GM23338 (cell line): Measurements from ENCODE around the gene CNTN5. TPM values are rescaled to one million over a fixed set of nuclear protein-coding genes. Genes with fewer than 3 reads are reported as not detected.

Source experiments
- ATAC-seq: fragments of 200-7000 bp; cut with Tn5 transposase; 3 replicates; pipeline ENCODE4 v1.9.1; 2020
- DNase-seq: peaks from one replicate; pipeline ENCODE4 v3.0.0-alpha.2; 2015; ENCODE audit warnings: low spot score
- H2AFZ ChIP-seq: fragments of 200-600 bp; sonication (generic); 2 replicates; pipeline ENCODE4 v1.8.0; 2016; ENCODE audit warnings: antibody characterized with exemption, mild to moderate bottlenecking, moderate library complexity
- H3F3A ChIP-seq: fragments of 200-600 bp; sonication (generic); replicated peaks from 2 replicates; pipeline ENCODE4 v1.8.0; 2017; ENCODE audit warnings: antibody characterized with exemption, mixed run types, low read depth
- H3K27ac ChIP-seq: fragments of 200-600 bp; sonication (generic); 2 replicates; pipeline ENCODE4 v1.6.1; 2016; ENCODE audit warnings: low read depth
- H3K27me3 ChIP-seq: fragments of 200-600 bp; sonication (generic); 2 replicates; pipeline ENCODE4 v1.8.0; 2016; ENCODE audit warnings: mild to moderate bottlenecking, mixed run types, moderate library complexity; ENCODE audit not compliant: insufficient read depth
- H3K36me3 ChIP-seq: fragments of 200-600 bp; sonication (generic); 2 replicates; pipeline ENCODE4 v1.8.0; 2016; ENCODE audit warnings: mild to moderate bottlenecking; ENCODE audit not compliant: insufficient read depth
- H3K4me1 ChIP-seq: fragments of 200-600 bp; sonication (generic); 2 replicates; pipeline ENCODE4 v1.8.0; 2016; ENCODE audit warnings: mild to moderate bottlenecking, moderate library complexity; ENCODE audit not compliant: insufficient read depth
- H3K4me2 ChIP-seq: fragments of 200-600 bp; sonication (generic); 2 replicates; pipeline ENCODE4 v1.7.1; 2017; ENCODE audit warnings: mixed run types
- H3K4me3 ChIP-seq: fragments of 200-600 bp; sonication (generic); 2 replicates; pipeline ENCODE4 v1.6.1; 2016; ENCODE audit warnings: mixed run types
- H3K79me2 ChIP-seq: fragments of 200-600 bp; sonication (generic); replicated peaks from 2 replicates; pipeline ENCODE4 v1.8.0; 2017; ENCODE audit warnings: mild to moderate bottlenecking; ENCODE audit not compliant: insufficient read depth
- H3K9me2 ChIP-seq: fragments of 200-600 bp; sonication (generic); 2 replicates; pipeline ENCODE4 v1.8.0; 2017; ENCODE audit not compliant: insufficient read depth
- H4K20me1 ChIP-seq: fragments of 200-600 bp; sonication (generic); replicated peaks from 2 replicates; pipeline ENCODE4 v1.8.0; 2017; ENCODE audit warnings: mild to moderate bottlenecking; ENCODE audit not compliant: insufficient read depth
- H3K27ac Mint-ChIP-seq: 2 replicates; pipeline ENCODE4 v1.8.0; 2020; ENCODE audit warnings: inconsistent platforms, mild to moderate bottlenecking, moderate library complexity, mixed read lengths
- H3K27me3 Mint-ChIP-seq: 3 replicates; pipeline ENCODE4 v1.8.0; 2022; ENCODE audit warnings: low read depth, mild to moderate bottlenecking, moderate library complexity, mixed read lengths, inconsistent platforms; ENCODE audit not compliant: insufficient read depth, poor library complexity
- H3K36me3 Mint-ChIP-seq: 3 replicates; pipeline ENCODE4 v1.8.0; 2021; ENCODE audit warnings: low read depth, mild to moderate bottlenecking, inconsistent platforms, moderate library complexity, mixed read lengths
- H3K4me1 Mint-ChIP-seq: 3 replicates; pipeline ENCODE4 v1.8.0; 2020; ENCODE audit warnings: mild to moderate bottlenecking, inconsistent platforms, mixed read lengths
- H3K4me3 Mint-ChIP-seq: 3 replicates; pipeline ENCODE4 v1.8.0; 2021; ENCODE audit warnings: moderate library complexity, mild to moderate bottlenecking, inconsistent platforms, mixed read lengths
- H3K9me3 Mint-ChIP-seq: 3 replicates; pipeline ENCODE4 v1.8.0; 2020; ENCODE audit warnings: moderate library complexity, mild to moderate bottlenecking, inconsistent platforms, mixed read lengths
- CREB1 ChIP-seq: fragments of 250-450 bp; sonication (Bioruptor Pico); IDR thresholded peaks from 2 replicates; pipeline ENCODE4 v1.5.0; 2020; ENCODE audit warnings: low read depth, mild to moderate bottlenecking, moderate library complexity
- ETS1 ChIP-seq: IDR thresholded peaks from 2 replicates; pipeline ENCODE4 v1.6.1; 2016; ENCODE audit warnings: antibody characterized with exemption
- EZH2phosphoT487 ChIP-seq: fragments of 200-600 bp; sonication (generic); IDR thresholded peaks from one replicate; pipeline ENCODE4 v1.8.1; 2018; ENCODE audit warnings: antibody characterized with exemption; ENCODE audit not compliant: unreplicated experiment
- NANOG ChIP-seq: IDR thresholded peaks from 2 replicates; pipeline ENCODE4 v1.6.1; 2016; ENCODE audit warnings: antibody characterized with exemption, borderline replicate concordance
- POLR2AphosphoS5 ChIP-seq: IDR thresholded peaks from 2 replicates; pipeline ENCODE4 v1.6.1; 2016; ENCODE audit warnings: antibody characterized with exemption, low read depth
- REST ChIP-seq: IDR thresholded peaks from one replicate; pipeline ENCODE4 v1.6.1; 2018; ENCODE audit warnings: antibody characterized with exemption; ENCODE audit not compliant: unreplicated experiment
- STAT1 ChIP-seq: IDR thresholded peaks from one replicate; pipeline ENCODE4 v1.6.1; 2016; ENCODE audit warnings: antibody characterized with exemption; ENCODE audit not compliant: unreplicated experiment
- ZNF331 ChIP-seq: fragments of 250-450 bp; sonication (Bioruptor Pico); IDR thresholded peaks from 2 replicates; pipeline ENCODE4 v1.5.0; 2020; ENCODE audit warnings: low read depth, mild to moderate bottlenecking, moderate library complexity
- polyA plus RNA-seq: library from polyadenylated mRNA; unstranded; fragments of >200 nt; fragmentation: Nextera tagmentation; extraction: Ambion mirVana; gene quantifications from 2 replicates; pipeline ENCODE4 v1.2.1, GENCODE V29; 2016
- total RNA-seq: library from RNA; depleted of rRNA; stranded (reverse); fragments of >200 nt; shearing (Covaris generic); gene quantifications from 2 replicates; pipeline ENCODE4 v1.2.3, GENCODE V29; 2014
- TF ChIP-seq, protein P1 (sequence below), 2 experiments: fragments of 200-600 bp in 1 of 2; sonication (generic) in 1 of 2; conservative IDR thresholded peaks; 2 replicates each; pipeline versions ENCODE4 v1.5.1 to v1.6.1; 2016 to 2017; ENCODE audit warnings: antibody characterized with exemption in 2 of 2, low read depth in 2 of 2, mild to moderate bottlenecking in 2 of 2, moderate library complexity in 1 of 2

The CNTN5 gene
- total and polyA plus RNA-seq, 2 experiments from 2014 or later, result not detected

- H3K4me1 ChIP-seq, result peaks cover 8% of the 10 kb centered on the region
- no peak overlapping the region for H2AFZ ChIP-seq
- no peaks in the 10 kb centered on the region; the same call in 2 of the 3 replicates for H3K9me3 Mint-ChIP-seq
- 0 out of 2 replicates have a peak, but pooled peaks cover 3% of the 10 kb centered on the region for H3K9me2 ChIP-seq
- no peak overlapping the region for H3K4me3 Mint-ChIP-seq
- no peak overlapping the region for H3K4me2 ChIP-seq
- H3K27ac ChIP-seq, result no peak overlapping the region
- H3K27me3 ChIP-seq, result no peaks in the 10 kb centered on the region
- H3K36me3 ChIP-seq, result no peaks in the 10 kb centered on the region
- H3K4me3 ChIP-seq, result no peak overlapping the region
- no peaks in the 10 kb centered on the region for H3F3A ChIP-seq
- H3K27ac Mint-ChIP-seq, result no peak overlapping the region
- TF ChIP-seq ZNF331 (CRISPR knock-in tag) (no peak), STAT1 (no peak), POLR2AphosphoS5 (no peak), CREB1 (CRISPR knock-in tag) (no peak), NANOG (no peak)
- TF ChIP-seq, protein P1, sequence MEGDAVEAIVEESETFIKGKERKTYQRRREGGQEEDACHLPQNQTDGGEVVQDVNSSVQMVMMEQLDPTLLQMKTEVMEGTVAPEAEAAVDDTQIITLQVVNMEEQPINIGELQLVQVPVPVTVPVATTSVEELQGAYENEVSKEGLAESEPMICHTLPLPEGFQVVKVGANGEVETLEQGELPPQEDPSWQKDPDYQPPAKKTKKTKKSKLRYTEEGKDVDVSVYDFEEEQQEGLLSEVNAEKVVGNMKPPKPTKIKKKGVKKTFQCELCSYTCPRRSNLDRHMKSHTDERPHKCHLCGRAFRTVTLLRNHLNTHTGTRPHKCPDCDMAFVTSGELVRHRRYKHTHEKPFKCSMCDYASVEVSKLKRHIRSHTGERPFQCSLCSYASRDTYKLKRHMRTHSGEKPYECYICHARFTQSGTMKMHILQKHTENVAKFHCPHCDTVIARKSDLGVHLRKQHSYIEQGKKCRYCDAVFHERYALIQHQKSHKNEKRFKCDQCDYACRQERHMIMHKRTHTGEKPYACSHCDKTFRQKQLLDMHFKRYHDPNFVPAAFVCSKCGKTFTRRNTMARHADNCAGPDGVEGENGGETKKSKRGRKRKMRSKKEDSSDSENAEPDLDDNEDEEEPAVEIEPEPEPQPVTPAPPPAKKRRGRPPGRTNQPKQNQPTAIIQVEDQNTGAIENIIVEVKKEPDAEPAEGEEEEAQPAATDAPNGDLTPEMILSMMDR (conservative IDR thresholded peaks at IDR 0.05; ENCODE audit: low read depth in 2 of 2), result no peak
- H3K4me1 Mint-ChIP-seq, result peaks cover 15% of the 10 kb centered on the region
- no peaks in the 10 kb centered on the region for H3K36me3 Mint-ChIP-seq
- H3K27me3 Mint-ChIP-seq, result no peaks in the 10 kb centered on the region
- H3K79me2 ChIP-seq, result no peaks in the 10 kb centered on the region
- ATAC-seq (no peak), DNase-seq (no peak)
- no peaks in the 10 kb centered on the region for H4K20me1 ChIP-seq
Measured at GRCh38 chr11:100133114-100133513, 1112.4 kb downstream of the CNTN5 start.

DNA sequence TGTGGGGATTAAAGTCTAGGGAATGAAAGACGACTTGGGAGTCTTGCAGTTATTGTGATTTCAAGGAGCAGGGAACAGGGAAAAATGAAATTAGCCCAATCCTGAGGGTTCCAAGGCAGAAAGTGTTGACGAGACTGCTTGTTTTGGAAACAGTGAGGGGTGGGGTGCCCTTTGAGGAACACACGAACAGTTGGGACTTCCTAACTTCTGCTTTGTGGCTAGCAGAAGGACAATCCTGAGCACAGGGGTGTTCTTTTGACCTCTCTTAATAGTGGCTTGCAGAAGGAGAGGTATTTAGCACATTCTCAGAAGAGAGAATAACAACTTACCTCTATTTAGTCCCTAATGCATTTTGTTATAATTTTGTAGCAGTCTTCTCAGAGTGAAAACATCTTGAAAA is 1120.5 kb downstream of the CNTN5 start:
- no peaks in the 10 kb centered on the region for H3K9me3 Mint-ChIP-seq
- ATAC-seq (no peak), DNase-seq (no peak)
- Histone ChIP-seq H3K36me3 (no peaks in the 10 kb centered on the region), H3K79me2 (no peaks in the 10 kb centered on the region), H3K27ac (no peak overlapping the region), H3K4me1 (no peaks in the 10 kb centered on the region), H3K4me2 (no peak overlapping the region), H4K20me1 (no peaks in the 10 kb centered on the region), H3K4me3 (no peak overlapping the region), H3F3A (no peaks in the 10 kb centered on the region), H3K9me2 (no peaks in the 10 kb centered on the region), H3K27me3 (no peaks in the 10 kb centered on the region), H2AFZ (no peak overlapping the region)
- H3K27me3 Mint-ChIP-seq, result no peaks in the 10 kb centered on the region
- H3K4me1 Mint-ChIP-seq, result no peaks in the 10 kb centered on the region
- H3K4me3 Mint-ChIP-seq, result no peak overlapping the region
- H3K36me3 Mint-ChIP-seq, result no peaks in the 10 kb centered on the region
- H3K27ac Mint-ChIP-seq, result no peak overlapping the region
- TF ChIP-seq REST (no peak), ETS1 (no peak), STAT1 (no peak), EZH2phosphoT487 (no peak), POLR2AphosphoS5 (no peak), CREB1 (CRISPR knock-in tag) (no peak)
- TF ChIP-seq, protein P1 (conservative IDR thresholded peaks at IDR 0.05; ENCODE audit: low read depth in 2 of 2), result no peak
